ENCODE measurements around the gene ALDH1A3.

ALDH1A3 gene

DNA sequence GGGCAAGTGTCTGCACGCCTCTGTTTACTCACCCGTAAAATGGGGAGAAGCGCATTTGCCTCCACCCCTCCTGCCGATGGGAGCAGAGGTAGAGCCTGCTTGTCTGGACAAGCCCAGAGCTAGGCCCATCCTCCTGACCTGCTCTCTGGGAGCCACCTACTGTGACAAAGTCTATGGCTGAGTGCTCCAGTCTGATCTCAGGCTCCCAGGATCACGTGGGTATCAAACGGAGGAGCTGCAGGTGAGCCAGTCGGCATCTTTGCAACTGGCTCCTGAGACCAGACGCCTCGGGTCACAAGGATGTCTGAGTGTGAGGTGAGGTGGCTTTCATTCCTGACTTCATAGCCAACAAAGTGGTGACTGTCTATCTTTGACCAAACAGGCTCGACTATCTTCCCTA, 2.1 kb upstream of the ALDH1A3 start:
- DNase-seq: no peak
- Mint-ChIP-seq H3K9me3 (no peaks in the 10 kb centered on the region), H3K4me3 (no peak overlapping the region), H3K27ac (no peak overlapping the region), H3K27me3 (ENCODE audit: low read depth, poor library complexity) (peaks cover 85% of the 10 kb centered on the region), H3K4me1 (peaks cover 19% of the 10 kb centered on the region), H3K36me3 (ENCODE audit: low read depth) (no peaks in the 10 kb centered on the region)
- TF ChIP-seq, protein P1, sequence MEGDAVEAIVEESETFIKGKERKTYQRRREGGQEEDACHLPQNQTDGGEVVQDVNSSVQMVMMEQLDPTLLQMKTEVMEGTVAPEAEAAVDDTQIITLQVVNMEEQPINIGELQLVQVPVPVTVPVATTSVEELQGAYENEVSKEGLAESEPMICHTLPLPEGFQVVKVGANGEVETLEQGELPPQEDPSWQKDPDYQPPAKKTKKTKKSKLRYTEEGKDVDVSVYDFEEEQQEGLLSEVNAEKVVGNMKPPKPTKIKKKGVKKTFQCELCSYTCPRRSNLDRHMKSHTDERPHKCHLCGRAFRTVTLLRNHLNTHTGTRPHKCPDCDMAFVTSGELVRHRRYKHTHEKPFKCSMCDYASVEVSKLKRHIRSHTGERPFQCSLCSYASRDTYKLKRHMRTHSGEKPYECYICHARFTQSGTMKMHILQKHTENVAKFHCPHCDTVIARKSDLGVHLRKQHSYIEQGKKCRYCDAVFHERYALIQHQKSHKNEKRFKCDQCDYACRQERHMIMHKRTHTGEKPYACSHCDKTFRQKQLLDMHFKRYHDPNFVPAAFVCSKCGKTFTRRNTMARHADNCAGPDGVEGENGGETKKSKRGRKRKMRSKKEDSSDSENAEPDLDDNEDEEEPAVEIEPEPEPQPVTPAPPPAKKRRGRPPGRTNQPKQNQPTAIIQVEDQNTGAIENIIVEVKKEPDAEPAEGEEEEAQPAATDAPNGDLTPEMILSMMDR (IDR thresholded peaks at IDR 0.05): no peak

GRCh38 chr15:100878130-100878529, 1.5 kb upstream of the ALDH1A3 start:
- H3K9me3 Mint-ChIP-seq: no peaks in the 10 kb centered on the region
- TF ChIP-seq, protein P1 (IDR thresholded peaks at IDR 0.05): no peak
- peaks cover 19% of the 10 kb centered on the region for H3K4me1 Mint-ChIP-seq
- peaks cover 87% of the 10 kb centered on the region for H3K27me3 Mint-ChIP-seq (ENCODE audit: low read depth, poor library complexity)
- H3K4me3 Mint-ChIP-seq: peak overlapping the region; percentile 85
- no peak for DNase-seq
- H3K27ac Mint-ChIP-seq: no peak overlapping the region
- no peaks in the 10 kb centered on the region for H3K36me3 Mint-ChIP-seq (ENCODE audit: low read depth)

DNA sequence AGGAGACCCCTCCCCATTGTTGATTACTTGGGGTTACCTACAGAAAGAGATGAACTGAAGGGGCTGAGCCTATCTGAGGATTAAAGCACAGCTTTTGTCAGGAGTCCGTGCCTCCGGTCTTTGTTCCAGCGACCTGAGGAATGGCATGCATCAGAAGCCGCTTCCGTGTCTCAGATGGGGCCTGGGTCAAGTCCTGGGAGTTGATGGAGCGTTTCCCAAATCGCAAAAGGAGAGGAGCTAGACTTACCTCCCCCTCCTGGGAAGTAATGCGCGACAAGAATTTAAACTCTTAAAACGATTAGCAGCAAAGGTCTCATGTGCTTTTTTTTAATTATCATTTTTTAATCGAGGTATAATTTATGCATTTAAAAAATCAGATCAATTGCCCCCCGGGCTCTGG, 983 bp upstream of the ALDH1A3 start:
- Mint-ChIP-seq H3K4me3 (peak overlapping the region; percentile 85), H3K4me1 (peaks cover 19% of the 10 kb centered on the region), H3K27ac (no peak overlapping the region), H3K9me3 (no peaks in the 10 kb centered on the region), H3K27me3 (ENCODE audit: low read depth, poor library complexity) (peaks cover 90% of the 10 kb centered on the region), H3K36me3 (ENCODE audit: low read depth) (no peaks in the 10 kb centered on the region)
- TF ChIP-seq, protein P1 (IDR thresholded peaks at IDR 0.05): no peak
- peak; percentile 26 for DNase-seq

DNA sequence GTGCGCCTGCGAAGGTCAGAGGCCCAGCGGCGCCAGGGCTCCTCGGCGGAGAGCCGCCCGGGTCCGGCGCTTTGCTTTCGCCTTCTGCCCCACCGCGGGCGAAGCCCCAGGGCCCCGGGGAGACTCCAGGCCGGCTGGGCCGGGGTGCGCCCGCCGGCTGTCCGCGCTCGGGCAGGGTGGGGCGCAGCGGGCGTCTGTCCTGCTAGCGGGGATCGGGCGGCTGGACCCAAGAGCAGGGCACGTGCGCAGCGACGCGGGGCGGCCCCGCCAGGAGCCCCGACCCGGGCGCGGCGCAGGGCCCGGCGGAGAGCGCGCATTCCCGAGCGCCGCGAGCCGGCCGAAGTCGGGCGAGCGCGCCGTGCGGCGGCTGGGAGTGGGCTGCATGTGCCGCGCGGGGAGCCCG, 569 bp upstream of the ALDH1A3 start:
- TF ChIP-seq, protein P1 (IDR thresholded peaks at IDR 0.05): no peak
- peak overlapping the region; percentile 85 for H3K4me3 Mint-ChIP-seq
- peaks cover 19% of the 10 kb centered on the region for H3K4me1 Mint-ChIP-seq
- H3K27me3 Mint-ChIP-seq (ENCODE audit: low read depth, poor library complexity): peaks cover 90% of the 10 kb centered on the region
- DNase-seq: peak; percentile 50
- H3K27ac Mint-ChIP-seq: no peak overlapping the region
- H3K9me3 Mint-ChIP-seq: no peaks in the 10 kb centered on the region
- H3K36me3 Mint-ChIP-seq (ENCODE audit: low read depth): no peaks in the 10 kb centered on the region

- Mint-ChIP-seq H3K4me3 (peak overlapping the region; percentile 83), H3K27ac (no peak overlapping the region), H3K27me3 (ENCODE audit: low read depth, poor library complexity) (peaks cover 90% of the 10 kb centered on the region), H3K9me3 (no peaks in the 10 kb centered on the region), H3K4me1 (peaks cover 19% of the 10 kb centered on the region), H3K36me3 (ENCODE audit: low read depth) (no peaks in the 10 kb centered on the region)
- TF ChIP-seq, protein P1 (IDR thresholded peaks at IDR 0.05): no peak
- DNase-seq: peak; percentile 37
Measured at GRCh38 chr15:100880139-100880896, 687 bp downstream of the ALDH1A3 start.

- Mint-ChIP-seq H3K4me1 (peaks cover 19% of the 10 kb centered on the region), H3K9me3 (no peaks in the 10 kb centered on the region), H3K27ac (no peak overlapping the region), H3K36me3 (ENCODE audit: low read depth) (no peaks in the 10 kb centered on the region), H3K4me3 (peak overlapping the region; percentile 83), H3K27me3 (ENCODE audit: low read depth, poor library complexity) (peaks cover 90% of the 10 kb centered on the region)
- TF ChIP-seq, protein P1 (IDR thresholded peaks at IDR 0.05): no peak
- no peak for DNase-seq
Measured at GRCh38 chr15:100880897-100881242, 1.2 kb downstream of the ALDH1A3 start.
